HG02943 (cell line): ENCODE data around the gene SYNGR1.

ENCODE experiments used
- ATAC-seq: cut with Tn5 transposase; IDR thresholded peaks from one replicate; pipeline ENCODE4 v1.9.1; 2021; ENCODE audit warnings: mild to moderate bottlenecking, low read depth, moderate library complexity; ENCODE audit not compliant: unreplicated experiment

SYNGR1 gene

GRCh38 chr22:39427751-39428596 lies 78.2 kb downstream of the SYNGR1 start:
- ATAC-seq: no peak

- no peak for ATAC-seq
Measured at GRCh38 chr22:39428597-39429071, 78.8 kb downstream of the SYNGR1 start.

- ATAC-seq: no peak
Measured at GRCh38 chr22:39429186-39429585, 79.4 kb downstream of the SYNGR1 start.

- ATAC-seq: no peak
Measured at GRCh38 chr22:39429916-39430575, 80.3 kb downstream of the SYNGR1 start.

GRCh38 chr22:39430576-39431150 lies 80.9 kb downstream of the SYNGR1 start:
- no peak for ATAC-seq

GRCh38 chr22:39431216-39431801 lies 81.5 kb downstream of the SYNGR1 start:
- ATAC-seq: no peak

- no peak for ATAC-seq
Measured at GRCh38 chr22:39431821-39432251, 82.0 kb downstream of the SYNGR1 start.

GRCh38 chr22:39432361-39432811 lies 82.6 kb downstream of the SYNGR1 start:
- no peak for ATAC-seq

- no peak for ATAC-seq
Measured at GRCh38 chr22:39433476-39434242, 83.9 kb downstream of the SYNGR1 start.

GRCh38 chr22:39434243-39434653 lies 84.5 kb downstream of the SYNGR1 start:
- ATAC-seq: no peak

- ATAC-seq: no peak
Measured at GRCh38 chr22:39434721-39435120, 84.9 kb downstream of the SYNGR1 start.
